ENCODE measurements around the gene LRRC61. TPM values are rescaled to one million over a fixed set of nuclear protein-coding genes. Genes with fewer than 3 reads are reported as not detected.

Gene LRRC61
- total and polyA plus RNA-seq, 2 of the 13 experiments (the other 11 are each of a cell fraction or from before 2014, with no cell fraction given) = 33.0 to 34.8 TPM

DNA sequence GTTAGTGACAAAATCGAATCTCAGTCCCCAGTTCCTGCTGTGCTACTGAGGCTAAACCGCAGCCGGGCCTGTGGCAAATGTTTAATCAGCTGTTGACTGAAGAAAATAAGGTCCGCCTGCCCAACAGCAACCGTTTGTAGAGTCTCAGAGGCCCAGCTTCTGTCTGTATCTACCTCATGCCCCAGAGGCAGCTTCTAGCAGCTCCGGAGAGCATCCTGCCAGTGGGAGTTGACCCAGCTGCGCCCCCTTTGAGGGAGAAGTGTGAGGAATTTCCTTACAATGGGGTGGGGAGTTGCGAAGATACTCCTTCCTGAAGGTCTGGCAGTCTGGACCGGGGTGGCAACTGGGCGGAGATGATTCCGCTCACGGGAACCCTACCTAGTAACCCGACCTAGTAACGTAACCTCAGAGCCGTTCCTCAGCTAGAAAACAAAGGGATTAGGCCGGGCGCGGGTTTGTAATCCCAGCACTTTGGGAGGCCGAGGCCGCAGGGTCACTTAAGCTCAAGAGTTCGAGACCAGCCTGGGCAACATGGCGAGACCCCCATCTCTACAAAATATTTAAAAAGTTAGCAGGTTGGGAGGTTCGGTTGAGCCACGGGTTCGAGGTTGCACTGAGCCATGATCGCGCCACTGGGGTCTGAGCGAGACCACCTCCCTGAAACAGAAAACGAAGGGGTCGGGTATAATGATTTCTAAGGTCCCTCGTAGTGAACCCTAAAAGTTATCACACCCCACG is 55.1 kb downstream of the LRRC61 start (continued):
- TF ChIP-seq RXRB (CRISPR knock-in tag; IDR thresholded peaks at IDR 0.05; ENCODE audit: borderline replicate concordance) (peak; percentile 45; the same call in 1 of the 2 replicates), REL (CRISPR knock-in tag; conservative IDR thresholded peaks at IDR 0.05) (no peak), HNF4G (IDR thresholded peaks at IDR 0.05; ENCODE audit: borderline replicate concordance, low read depth, low read length) (peak; percentile 40; the same call in 1 of the 2 replicates), HNF4G (CRISPR knock-in tag; IDR thresholded peaks at IDR 0.05; ENCODE audit: borderline replicate concordance, low read depth) (no peak), ERF (CRISPR knock-in tag; IDR thresholded peaks at IDR 0.05) (peak; percentile 38; the same call in 1 of the 2 replicates), ZMYM4 (CRISPR knock-in tag; IDR thresholded peaks at IDR 0.05) (peak; percentile 13; the same call in 1 of the 2 replicates), ZNF232 (CRISPR knock-in tag; IDR thresholded peaks at IDR 0.05; ENCODE audit: borderline replicate concordance) (peak; percentile 53; the same call in 1 of the 2 replicates), HNRNPH1 (optimal IDR thresholded peaks at IDR 0.05; ENCODE audit: low read depth, low read length) (peak; percentile 59)
- TF ChIP-seq, protein P1, sequence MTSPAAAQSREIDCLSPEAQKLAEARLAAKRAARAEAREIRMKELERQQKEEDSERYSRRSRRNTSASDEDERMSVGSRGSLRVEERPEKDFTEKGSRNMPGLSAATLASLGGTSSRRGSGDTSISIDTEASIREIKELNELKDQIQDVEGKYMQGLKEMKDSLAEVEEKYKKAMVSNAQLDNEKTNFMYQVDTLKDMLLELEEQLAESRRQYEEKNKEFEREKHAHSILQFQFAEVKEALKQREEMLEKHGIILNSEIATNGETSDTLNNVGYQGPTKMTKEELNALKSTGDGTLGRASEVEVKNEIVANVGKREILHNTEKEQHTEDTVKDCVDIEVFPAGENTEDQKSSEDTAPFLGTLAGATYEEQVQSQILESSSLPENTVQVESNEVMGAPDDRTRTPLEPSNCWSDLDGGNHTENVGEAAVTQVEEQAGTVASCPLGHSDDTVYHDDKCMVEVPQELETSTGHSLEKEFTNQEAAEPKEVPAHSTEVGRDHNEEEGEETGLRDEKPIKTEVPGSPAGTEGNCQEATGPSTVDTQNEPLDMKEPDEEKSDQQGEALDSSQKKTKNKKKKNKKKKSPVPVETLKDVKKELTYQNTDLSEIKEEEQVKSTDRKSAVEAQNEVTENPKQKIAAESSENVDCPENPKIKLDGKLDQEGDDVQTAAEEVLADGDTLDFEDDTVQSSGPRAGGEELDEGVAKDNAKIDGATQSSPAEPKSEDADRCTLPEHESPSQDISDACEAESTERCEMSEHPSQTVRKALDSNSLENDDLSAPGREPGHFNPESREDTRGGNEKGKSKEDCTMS (CRISPR knock-in tag; conservative IDR thresholded peaks at IDR 0.05) = no peak
- TF ChIP-seq, protein P2, sequence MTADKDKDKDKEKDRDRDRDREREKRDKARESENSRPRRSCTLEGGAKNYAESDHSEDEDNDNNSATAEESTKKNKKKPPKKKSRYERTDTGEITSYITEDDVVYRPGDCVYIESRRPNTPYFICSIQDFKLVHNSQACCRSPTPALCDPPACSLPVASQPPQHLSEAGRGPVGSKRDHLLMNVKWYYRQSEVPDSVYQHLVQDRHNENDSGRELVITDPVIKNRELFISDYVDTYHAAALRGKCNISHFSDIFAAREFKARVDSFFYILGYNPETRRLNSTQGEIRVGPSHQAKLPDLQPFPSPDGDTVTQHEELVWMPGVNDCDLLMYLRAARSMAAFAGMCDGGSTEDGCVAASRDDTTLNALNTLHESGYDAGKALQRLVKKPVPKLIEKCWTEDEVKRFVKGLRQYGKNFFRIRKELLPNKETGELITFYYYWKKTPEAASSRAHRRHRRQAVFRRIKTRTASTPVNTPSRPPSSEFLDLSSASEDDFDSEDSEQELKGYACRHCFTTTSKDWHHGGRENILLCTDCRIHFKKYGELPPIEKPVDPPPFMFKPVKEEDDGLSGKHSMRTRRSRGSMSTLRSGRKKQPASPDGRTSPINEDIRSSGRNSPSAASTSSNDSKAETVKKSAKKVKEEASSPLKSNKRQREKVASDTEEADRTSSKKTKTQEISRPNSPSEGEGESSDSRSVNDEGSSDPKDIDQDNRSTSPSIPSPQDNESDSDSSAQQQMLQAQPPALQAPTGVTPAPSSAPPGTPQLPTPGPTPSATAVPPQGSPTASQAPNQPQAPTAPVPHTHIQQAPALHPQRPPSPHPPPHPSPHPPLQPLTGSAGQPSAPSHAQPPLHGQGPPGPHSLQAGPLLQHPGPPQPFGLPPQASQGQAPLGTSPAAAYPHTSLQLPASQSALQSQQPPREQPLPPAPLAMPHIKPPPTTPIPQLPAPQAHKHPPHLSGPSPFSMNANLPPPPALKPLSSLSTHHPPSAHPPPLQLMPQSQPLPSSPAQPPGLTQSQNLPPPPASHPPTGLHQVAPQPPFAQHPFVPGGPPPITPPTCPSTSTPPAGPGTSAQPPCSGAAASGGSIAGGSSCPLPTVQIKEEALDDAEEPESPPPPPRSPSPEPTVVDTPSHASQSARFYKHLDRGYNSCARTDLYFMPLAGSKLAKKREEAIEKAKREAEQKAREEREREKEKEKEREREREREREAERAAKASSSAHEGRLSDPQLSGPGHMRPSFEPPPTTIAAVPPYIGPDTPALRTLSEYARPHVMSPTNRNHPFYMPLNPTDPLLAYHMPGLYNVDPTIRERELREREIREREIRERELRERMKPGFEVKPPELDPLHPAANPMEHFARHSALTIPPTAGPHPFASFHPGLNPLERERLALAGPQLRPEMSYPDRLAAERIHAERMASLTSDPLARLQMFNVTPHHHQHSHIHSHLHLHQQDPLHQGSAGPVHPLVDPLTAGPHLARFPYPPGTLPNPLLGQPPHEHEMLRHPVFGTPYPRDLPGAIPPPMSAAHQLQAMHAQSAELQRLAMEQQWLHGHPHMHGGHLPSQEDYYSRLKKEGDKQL (CRISPR knock-in tag; IDR thresholded peaks at IDR 0.05; ENCODE audit: low read depth) = no peak
- TF ChIP-seq, protein P3, sequence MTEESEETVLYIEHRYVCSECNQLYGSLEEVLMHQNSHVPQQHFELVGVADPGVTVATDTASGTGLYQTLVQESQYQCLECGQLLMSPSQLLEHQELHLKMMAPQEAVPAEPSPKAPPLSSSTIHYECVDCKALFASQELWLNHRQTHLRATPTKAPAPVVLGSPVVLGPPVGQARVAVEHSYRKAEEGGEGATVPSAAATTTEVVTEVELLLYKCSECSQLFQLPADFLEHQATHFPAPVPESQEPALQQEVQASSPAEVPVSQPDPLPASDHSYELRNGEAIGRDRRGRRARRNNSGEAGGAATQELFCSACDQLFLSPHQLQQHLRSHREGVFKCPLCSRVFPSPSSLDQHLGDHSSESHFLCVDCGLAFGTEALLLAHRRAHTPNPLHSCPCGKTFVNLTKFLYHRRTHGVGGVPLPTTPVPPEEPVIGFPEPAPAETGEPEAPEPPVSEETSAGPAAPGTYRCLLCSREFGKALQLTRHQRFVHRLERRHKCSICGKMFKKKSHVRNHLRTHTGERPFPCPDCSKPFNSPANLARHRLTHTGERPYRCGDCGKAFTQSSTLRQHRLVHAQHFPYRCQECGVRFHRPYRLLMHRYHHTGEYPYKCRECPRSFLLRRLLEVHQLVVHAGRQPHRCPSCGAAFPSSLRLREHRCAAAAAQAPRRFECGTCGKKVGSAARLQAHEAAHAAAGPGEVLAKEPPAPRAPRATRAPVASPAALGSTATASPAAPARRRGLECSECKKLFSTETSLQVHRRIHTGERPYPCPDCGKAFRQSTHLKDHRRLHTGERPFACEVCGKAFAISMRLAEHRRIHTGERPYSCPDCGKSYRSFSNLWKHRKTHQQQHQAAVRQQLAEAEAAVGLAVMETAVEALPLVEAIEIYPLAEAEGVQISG (CRISPR knock-in tag; IDR thresholded peaks at IDR 0.05) = peak; percentile 35; the same call in 1 of the 2 replicates
- TF ChIP-seq, protein P4, sequence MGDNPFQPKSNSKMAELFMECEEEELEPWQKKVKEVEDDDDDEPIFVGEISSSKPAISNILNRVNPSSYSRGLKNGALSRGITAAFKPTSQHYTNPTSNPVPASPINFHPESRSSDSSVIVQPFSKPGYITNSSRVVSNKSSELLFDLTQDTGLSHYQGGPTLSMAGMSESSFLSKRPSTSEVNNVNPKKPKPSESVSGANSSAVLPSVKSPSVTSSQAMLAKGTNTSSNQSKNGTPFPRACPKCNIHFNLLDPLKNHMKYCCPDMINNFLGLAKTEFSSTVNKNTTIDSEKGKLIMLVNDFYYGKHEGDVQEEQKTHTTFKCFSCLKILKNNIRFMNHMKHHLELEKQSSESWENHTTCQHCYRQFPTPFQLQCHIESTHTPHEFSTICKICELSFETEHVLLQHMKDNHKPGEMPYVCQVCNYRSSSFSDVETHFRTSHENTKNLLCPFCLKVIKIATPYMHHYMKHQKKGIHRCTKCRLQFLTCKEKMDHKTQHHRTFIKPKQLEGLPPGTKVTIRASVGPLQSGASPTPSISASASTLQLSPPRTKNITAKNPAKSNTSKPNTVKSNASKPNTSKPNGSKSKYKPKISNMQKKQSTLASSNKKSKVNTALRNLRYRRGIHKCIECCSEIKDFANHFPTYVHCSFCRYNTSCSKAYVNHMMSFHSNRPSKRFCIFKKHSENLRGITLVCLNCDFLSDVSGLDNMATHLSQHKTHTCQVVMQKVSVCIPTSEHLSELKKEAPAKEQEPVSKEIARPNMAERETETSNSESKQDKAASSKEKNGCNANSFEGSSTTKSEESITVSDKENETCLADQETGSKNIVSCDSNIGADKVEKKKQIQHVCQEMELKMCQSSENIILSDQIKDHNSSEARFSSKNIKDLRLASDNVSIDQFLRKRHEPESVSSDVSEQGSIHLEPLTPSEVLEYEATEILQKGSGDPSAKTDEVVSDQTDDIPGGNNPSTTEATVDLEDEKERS (CRISPR knock-in tag; IDR thresholded peaks at IDR 0.05) = peak; percentile 33; the same call in 1 of the 2 replicates
- TF ChIP-seq, protein P5, sequence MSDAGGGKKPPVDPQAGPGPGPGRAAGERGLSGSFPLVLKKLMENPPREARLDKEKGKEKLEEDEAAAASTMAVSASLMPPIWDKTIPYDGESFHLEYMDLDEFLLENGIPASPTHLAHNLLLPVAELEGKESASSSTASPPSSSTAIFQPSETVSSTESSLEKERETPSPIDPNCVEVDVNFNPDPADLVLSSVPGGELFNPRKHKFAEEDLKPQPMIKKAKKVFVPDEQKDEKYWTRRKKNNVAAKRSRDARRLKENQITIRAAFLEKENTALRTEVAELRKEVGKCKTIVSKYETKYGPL (CRISPR knock-in tag; IDR thresholded peaks at IDR 0.05) = no peak

All from HepG2 (cell line).